COLO668 (cell line): ENCODE data around the gene SPTLC3.

ENCODE experiments used
- DNase-seq: peaks from one replicate; lab custom pipeline; 2025; ENCODE audit not compliant: unreplicated experiment; lab: John Stamatoyannopoulos, UW

The SPTLC3 gene

DNA sequence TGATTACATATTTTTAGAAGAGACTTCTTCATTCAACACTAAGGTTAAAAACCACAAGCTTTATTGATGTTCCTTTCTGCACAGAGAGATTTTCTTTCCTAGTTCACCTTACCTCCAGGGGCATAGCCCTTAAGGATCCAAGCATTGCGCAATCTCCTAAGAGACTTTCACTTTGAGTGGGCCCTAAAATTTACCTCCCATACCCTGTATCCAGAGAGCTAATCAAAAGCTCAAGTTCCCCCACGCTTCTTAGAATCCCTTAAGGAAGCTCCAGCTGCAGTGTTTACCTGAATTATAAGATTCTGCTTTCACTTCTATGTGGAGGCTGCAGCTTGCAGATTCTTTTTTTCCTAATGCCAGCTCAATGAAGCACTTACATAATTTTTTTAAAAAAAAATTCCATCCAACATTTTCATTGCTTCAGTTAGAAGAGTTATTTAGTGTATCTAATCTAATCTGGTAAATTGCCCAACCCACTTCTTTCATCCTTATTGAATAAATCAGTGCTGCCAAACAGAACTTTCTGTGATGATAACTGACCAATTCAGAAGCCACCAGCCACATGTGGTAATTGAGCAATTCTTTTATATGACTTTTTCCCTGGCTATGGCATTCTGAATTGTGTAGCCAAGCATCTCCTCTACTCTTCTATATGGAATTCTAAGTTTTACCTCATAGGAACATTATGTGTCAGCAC lies 24.6 kb upstream of the SPTLC3 start:
- DNase-seq = no peak

GRCh38 chr20:12984863-12985262 lies 23.9 kb upstream of the SPTLC3 start:
- DNase-seq = no peak

DNA sequence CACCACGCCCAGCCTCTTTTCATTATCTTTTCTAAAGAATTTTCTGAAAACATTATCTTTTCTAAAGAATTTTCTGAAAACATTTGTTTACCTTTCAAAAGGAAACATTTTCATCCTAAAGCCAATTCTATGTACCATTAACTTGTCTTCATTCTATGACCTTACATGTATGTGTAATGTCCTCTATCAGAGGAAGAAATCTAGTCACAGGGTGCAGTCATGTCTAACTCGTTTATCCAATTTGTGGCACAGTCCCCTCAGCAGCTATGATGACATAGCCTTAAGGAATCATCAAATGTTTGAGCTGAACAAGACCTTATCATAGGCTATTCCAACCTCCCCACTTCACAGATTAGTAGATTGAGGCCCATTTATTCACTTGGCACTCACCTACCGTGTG lies 21.5 kb upstream of the SPTLC3 start:
- DNase-seq = no peak

- DNase-seq = no peak
Observed at GRCh38 chr20:12989586-12990115, 19.1 kb upstream of the SPTLC3 start.

GRCh38 chr20:12997128-12997655 lies 11.6 kb upstream of the SPTLC3 start:
- DNase-seq = no peak

- no peak for DNase-seq
Observed at GRCh38 chr20:12998046-12998445, 10.7 kb upstream of the SPTLC3 start.

- no peak for DNase-seq
Observed at GRCh38 chr20:12999201-12999600, 9.6 kb upstream of the SPTLC3 start.

GRCh38 chr20:13002251-13002650 lies 6.5 kb upstream of the SPTLC3 start:
- no peak for DNase-seq

DNA sequence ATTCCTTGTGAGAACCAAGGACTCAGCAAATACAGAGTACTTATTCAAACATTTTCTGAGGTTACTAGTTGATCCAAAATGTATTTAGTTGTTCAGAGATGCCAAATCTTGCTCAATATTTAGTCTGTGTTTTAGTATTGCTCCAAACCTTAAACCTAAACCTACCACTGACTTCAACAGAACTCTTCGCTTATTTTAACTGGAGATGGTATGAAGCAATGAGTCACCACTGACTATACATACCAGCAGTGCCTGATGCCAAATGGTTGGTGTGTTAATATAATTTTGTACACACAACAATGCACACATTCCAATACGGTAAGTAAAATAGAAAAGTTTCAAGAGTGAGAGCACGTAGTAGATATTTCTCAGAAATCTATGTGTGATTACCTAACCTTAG lies 1.9 kb upstream of the SPTLC3 start:
- DNase-seq = no peak

DNA sequence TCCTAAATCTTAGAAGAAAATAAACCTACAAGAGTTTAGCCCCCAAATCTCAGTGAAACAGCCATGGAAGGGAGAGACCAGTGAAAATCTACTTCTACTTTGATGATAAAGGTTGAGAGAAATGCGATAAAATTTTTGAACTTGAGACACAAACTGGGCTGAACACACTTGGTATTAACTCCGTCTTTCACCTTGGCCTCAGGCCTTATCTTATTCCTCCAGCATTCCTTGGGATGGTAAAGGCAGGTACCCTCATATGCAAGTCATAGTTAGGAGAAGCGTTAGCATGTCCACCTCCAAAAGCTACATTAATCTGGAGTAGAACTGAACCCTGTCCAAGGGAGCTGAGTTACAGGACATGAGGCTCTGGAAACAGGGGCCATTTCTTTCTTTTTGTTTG lies 1.2 kb upstream of the SPTLC3 start:
- DNase-seq = no peak

DNA sequence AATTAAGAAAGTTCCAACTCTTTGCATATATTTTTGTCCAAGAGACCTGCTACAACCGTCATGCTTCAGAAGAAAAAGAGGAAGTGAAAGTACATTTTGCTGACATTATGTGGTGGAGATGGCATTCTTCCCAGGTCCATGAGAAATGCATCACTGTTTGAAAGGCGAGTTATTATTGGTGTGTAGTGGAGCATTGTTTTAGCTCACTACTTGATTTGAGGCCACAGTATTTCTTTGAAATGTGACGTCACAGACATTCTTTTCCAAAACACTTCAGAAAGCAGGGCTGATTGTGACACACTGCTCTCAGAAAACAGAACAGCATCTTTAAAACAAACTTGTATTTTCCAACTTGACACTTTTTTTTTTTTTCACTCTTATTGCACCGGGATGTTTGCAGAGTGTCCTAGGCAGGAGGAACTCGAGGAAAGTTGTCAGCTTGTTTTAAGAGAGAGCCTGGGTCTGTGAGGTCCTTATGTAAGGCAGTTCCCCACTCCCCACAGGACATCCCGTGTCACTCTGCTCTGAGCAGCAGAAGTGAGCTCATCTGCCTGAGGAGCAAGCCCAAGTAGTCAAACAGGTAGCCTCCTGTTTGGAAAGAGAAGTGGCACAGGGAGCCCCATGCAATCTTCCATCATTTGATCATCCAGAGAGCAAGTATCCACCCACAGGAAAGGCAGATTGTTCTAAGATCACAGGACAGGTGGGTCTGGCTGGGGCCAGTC lies 1.1 kb downstream of the SPTLC3 start:
- DNase-seq = no peak

GRCh38 chr20:13012886-13013285 lies 4.1 kb downstream of the SPTLC3 start:
- DNase-seq = no peak

DNA sequence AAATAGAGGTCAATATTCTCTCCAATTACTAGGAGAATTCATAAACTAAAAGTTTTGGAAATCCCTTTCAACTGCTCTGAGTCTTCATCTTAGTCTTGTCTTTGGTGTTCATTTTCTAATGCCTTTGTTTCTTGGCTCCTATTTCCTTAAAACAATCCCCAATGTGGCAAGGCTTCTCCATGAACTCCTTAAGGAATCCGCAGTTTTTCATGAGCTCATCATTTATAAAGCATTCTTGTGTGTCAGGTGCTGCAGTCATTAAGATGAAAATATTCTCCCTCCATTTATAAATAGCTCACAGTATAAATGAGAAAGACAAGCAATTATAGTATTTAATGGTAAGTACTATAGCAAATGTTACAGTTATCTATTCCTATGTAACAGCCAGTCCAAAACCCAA lies 4.6 kb downstream of the SPTLC3 start:
- DNase-seq = no peak

DNA sequence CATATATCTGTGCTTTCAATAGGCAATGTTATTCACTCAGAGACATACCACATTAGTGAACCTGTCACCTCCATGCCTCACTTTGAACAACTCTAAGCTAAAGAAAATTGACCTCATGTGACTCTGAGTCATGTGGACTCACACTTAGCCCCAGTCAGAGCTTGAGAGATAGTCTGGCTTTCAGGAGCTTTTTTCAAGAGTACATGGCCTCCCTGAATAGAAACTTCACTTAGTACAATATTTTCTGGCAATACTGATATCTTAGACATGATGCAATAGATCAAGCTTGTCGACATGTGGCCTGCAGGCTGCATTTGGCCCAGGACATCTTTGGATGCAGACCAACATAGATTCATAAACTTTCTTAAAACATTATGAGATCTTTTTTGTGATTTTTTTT lies 8.5 kb downstream of the SPTLC3 start:
- DNase-seq = no peak

DNA sequence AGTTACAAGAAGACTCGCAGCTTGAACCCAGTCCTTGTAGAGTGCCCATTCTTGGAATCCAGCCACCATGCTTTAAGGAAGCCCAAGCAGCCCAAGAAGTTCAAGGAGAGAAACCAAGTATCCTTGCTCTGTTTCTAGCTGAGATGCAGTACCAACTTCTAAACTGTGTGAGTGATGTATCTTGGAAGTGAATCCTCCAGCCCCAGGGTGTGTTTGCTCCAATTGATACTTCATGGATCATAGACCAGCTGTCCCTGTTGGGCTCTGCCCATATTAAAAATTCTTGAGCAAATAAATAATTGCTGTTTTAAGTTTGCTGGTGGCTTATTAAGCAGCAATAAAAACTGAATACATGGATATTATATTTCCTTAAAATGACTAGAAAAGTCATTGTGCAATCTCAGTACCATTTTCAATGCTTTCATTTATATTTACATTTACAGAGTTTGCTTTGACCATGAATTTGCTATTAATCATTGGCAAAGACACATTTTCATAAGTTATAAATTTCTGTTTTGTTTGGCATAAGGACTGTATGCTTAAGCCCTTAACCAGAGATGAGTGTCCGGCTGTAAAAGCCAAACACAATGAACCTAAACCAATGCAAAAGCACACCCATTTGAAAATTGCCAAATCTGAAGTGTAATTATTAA lies 9.2 kb downstream of the SPTLC3 start:
- no peak for DNase-seq

- DNase-seq = no peak
Observed at GRCh38 chr20:13021205-13021970, 12.6 kb downstream of the SPTLC3 start.

DNA sequence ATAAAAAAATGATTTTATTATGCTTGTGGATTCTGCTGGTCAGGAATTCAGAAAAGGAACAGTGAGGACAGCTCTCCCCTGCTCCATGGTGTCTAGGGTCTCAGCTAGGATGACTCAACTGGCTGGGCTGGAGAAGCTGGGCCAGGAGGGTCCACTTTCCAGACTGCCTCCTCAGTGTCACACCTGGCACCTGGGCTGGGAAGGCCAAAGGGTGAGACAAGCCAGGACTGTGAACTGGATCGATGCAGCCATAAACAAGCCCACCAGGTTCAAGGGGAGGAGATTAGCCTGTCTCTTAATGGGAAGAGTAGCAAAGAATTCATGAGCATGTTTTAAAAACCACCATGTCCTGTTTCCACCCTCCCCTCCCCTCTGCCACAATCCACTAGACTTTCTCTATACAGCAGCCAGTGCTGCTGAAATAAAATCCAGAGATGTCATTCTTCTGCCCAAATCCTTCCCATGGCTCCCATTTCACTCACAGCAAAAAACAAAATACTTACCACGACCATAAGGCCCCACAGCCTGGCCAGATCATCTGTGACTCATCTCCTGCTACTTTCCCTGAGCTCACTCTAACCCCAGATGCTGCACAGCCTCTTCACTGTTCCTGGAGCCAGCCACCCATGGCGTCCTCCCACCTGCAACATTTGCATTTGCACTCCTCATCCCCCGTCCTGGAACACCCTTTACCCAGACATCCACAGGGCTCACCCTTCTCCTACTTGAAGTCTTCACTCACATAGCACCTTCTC lies 13.8 kb downstream of the SPTLC3 start:
- DNase-seq = no peak

GRCh38 chr20:13024596-13024995 lies 15.8 kb downstream of the SPTLC3 start:
- DNase-seq = no peak

DNA sequence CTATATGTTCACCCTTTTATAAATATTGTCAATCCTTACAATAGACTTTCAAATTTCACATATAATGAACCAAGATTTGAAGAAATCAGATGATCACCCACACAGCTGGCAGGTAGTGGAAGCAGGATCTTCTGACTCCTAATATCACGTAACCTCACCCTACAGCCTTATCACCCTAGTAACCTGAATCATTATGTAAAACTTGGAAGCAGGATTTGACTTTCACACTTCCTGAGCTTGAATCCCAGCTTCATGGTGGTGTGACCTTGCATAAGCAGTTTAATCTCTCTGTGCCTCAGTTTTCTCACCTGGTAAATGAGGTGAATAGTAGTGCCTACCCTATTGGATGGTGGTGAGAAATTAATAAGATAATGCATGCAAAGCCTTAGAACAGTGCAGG lies 16.4 kb downstream of the SPTLC3 start:
- DNase-seq = no peak

DNA sequence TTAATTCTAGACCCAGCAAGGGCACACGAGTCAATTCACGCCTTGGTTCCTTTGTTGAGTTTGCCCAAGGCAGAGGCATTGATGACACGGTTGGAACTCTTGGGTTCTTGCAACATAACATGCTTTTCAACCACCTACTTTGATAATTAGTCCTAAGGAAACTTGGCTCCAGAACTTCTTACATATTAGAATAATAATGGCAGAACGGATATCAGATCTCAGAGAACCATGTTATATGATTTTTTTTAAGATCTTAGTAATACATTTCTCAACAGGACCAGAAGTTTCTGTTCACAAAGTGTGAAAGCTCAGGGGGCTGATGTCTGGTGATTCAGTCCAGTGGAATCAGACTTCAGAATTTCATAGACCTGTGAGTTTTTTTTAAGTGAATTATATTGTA lies 19.2 kb downstream of the SPTLC3 start:
- DNase-seq = no peak
